Measurements from ENCODE around the gene C6orf89. TPM values are rescaled to one million over a fixed set of nuclear protein-coding genes. Genes with fewer than 3 reads are reported as not detected.

C6orf89 gene
- total and polyA plus RNA-seq, 2 of the 8 experiments (the other 6 are each of a cell fraction or from before 2014, with no cell fraction given) = 4.6 to 12.3 TPM

GRCh38 chr6:36843170-36843569, 42.6 kb upstream of the C6orf89 start:
- no peak for DNase-seq (ENCODE audit: low read depth in 1 of 2, low spot score in 2 of 2)
- H2BK15ac ChIP-seq (ENCODE audit: low read length) = no peak overlapping the region
- H2BK120ac ChIP-seq (replicated peaks; ENCODE audit: low read depth, low read length) = no peak overlapping the region
- peaks cover 0 to 13% (median 7%) of the 10 kb centered on the region in 4 experiments; a peak in 6 of 7 replicates for H3K4me1 ChIP-seq (replicated peaks in 1 of 4; ENCODE audit: control insufficient read depth in 3 of 4, insufficient read depth in 4 of 4, low read length in 3 of 4)
- ChIA-PET CTCF (ENCODE audit: partially characterized antibody) (interaction anchor here (1.3 to 13.7 kb wide), 5 partner anchors 9 to 73 kb away, joined by 5 to 293 read pairs (median 154); no protein-coding TSS in a partner anchor), POLR2A (ENCODE audit: partially characterized antibody) (interaction anchor here (1.9 kb wide), 1 partner anchor 30 kb away, joined by 4 read pairs; no protein-coding TSS in a partner anchor)
- H2AFZ ChIP-seq (ENCODE audit: low read length) = no peak overlapping the region
- H4K5ac ChIP-seq (ENCODE audit: insufficient read length, low read depth, low read length) = no peak overlapping the region
- no peak for TF ChIP-seq FOSL1 (IDR thresholded peaks at IDR 0.05; ENCODE audit: insufficient read depth, low read depth, low read length)
- no peak for TF ChIP-seq BACH1 (IDR thresholded peaks at IDR 0.05; ENCODE audit: low read length)
- no peak for TF ChIP-seq MAX (IDR thresholded peaks at IDR 0.05)
- TF ChIP-seq EP300 (IDR thresholded peaks at IDR 0.05; ENCODE audit: borderline replicate concordance in 1 of 2, low read depth in 2 of 2, low read length in 2 of 2) = no peak
- no peak for TF ChIP-seq RFX5 (IDR thresholded peaks at IDR 0.05; ENCODE audit: borderline replicate concordance, low read depth, low read length)
- no peak for TF ChIP-seq POU5F1 (IDR thresholded peaks at IDR 0.05; ENCODE audit: low read depth, low read length)
- TF ChIP-seq NANOG (IDR thresholded peaks at IDR 0.05; ENCODE audit: insufficient read depth, low read depth, low read length, poor library complexity, severe bottlenecking) = no peak
- no peak for TF ChIP-seq TCF12 (IDR thresholded peaks at IDR 0.05; ENCODE audit: low read depth, low read length)
- no peak for TF ChIP-seq EZH2 (IDR thresholded peaks at IDR 0.05; ENCODE audit: low read depth, low read length, severe bottlenecking)
- no peak for TF ChIP-seq HDAC2 (IDR thresholded peaks at IDR 0.05; ENCODE audit: borderline replicate concordance in 1 of 2, low read depth in 2 of 2, low read length in 2 of 2)
- no peak for TF ChIP-seq TAF1 (IDR thresholded peaks at IDR 0.05; ENCODE audit: low read depth, low read length)
- no peak for TF ChIP-seq KDM4A (IDR thresholded peaks at IDR 0.05; ENCODE audit: low read depth, low read length, severe bottlenecking)
- TF ChIP-seq JUN (IDR thresholded peaks at IDR 0.05; ENCODE audit: low read depth, low read length) = no peak
- TF ChIP-seq SIRT6 (IDR thresholded peaks at IDR 0.05; ENCODE audit: low read length) = no peak
- H3K9me3 ChIP-seq (ENCODE audit: insufficient read depth in 2 of 2, low read depth in 1 of 2, low read length in 1 of 2) = no peaks in the 10 kb centered on the region
- no peak overlapping the region for H3K9ac ChIP-seq (replicated peaks in 1 of 4; ENCODE audit: extremely low read depth in 1 of 4, low read depth in 3 of 4, low read length in 3 of 4)
- no peaks in the 10 kb centered on the region for H3K79me2 ChIP-seq (ENCODE audit: control insufficient read depth in 1 of 2, insufficient read depth in 2 of 2, low read length in 2 of 2)
- H4K8ac ChIP-seq (ENCODE audit: extremely low read depth, insufficient read depth, low read length) = no peak overlapping the region
- H4K20me1 ChIP-seq (replicated peaks in 1 of 2; ENCODE audit: control insufficient read depth in 1 of 2, insufficient read depth in 2 of 2, low read length in 2 of 2) = peaks cover 2 to 4% of the 10 kb centered on the region in 2 experiments
- no peak for FAIRE-seq
- H3K56ac ChIP-seq (replicated peaks; ENCODE audit: insufficient read length, low read depth, low read length) = no peak overlapping the region
- no peak overlapping the region for H4K91ac ChIP-seq (replicated peaks; ENCODE audit: insufficient read length, low read length)
- no peak overlapping the region for H3K4me3 ChIP-seq (ENCODE audit: extremely low read depth in 1 of 4, insufficient read depth in 2 of 4, low read depth in 3 of 4, low read length in 4 of 4)
- H3K14ac ChIP-seq (ENCODE audit: insufficient read length) = no peak overlapping the region
- H3K23me2 ChIP-seq (ENCODE audit: low read depth, low read length) = peaks cover 13% of the 10 kb centered on the region; the same call in 1 of the 2 replicates
- no peaks in the 10 kb centered on the region for H3K79me1 ChIP-seq (ENCODE audit: low read depth, low read length)
- H2AK5ac ChIP-seq (ENCODE audit: low read depth, low read length) = no peak overlapping the region
- peaks cover 16 to 36% (median 32%) of the 10 kb centered on the region in 4 experiments for H3K27me3 ChIP-seq (replicated peaks in 1 of 4; ENCODE audit: control insufficient read depth in 3 of 4, extremely low read depth in 1 of 4, insufficient read depth in 3 of 4, low read length in 3 of 4)
- H3K4ac ChIP-seq (replicated peaks; ENCODE audit: insufficient read length, low read depth, low read length) = no peak overlapping the region
- H2BK12ac ChIP-seq (ENCODE audit: low read depth, low read length) = no peak overlapping the region
- H3K23ac ChIP-seq (ENCODE audit: insufficient read length) = no peak overlapping the region
- no peaks in the 10 kb centered on the region for H3K36me3 ChIP-seq (ENCODE audit: control insufficient read depth in 2 of 4, insufficient read depth in 4 of 4, low read length in 3 of 4)
- no peak overlapping the region for H2BK5ac ChIP-seq (ENCODE audit: low read depth, low read length)
- 90% methylated on average over 4 of the region's 4 CpGs; no CpG with 5 or more reads in 1 of the 2 experiments for WGBS, 2 experiments (ENCODE audit: extremely low coverage in 1 of 2, insufficient coverage in 1 of 2, insufficient read length in 1 of 2, insufficient replicate concordance in 2 of 2, low coverage in 1 of 2, low lambda C conversion rate in 2 of 2, missing lambda C conversion rate in 1 of 2)
- no peak overlapping the region for H2BK20ac ChIP-seq (ENCODE audit: low read length)
- H3K4me2 ChIP-seq (ENCODE audit: insufficient read depth in 1 of 2, low read depth in 2 of 2, low read length in 2 of 2) = no peak overlapping the region
- H3K18ac ChIP-seq (ENCODE audit: extremely low read depth, low read length) = no peak overlapping the region
- H3K27ac ChIP-seq (ENCODE audit: low read depth, low read length) = no peak overlapping the region
